ENCODE measurements around the gene MOGAT1. TPM values are rescaled to one million over a fixed set of nuclear protein-coding genes. Genes with fewer than 3 reads are reported as not detected.

The MOGAT1 gene
- total and polyA plus RNA-seq, 2 of the 8 experiments (the other 6 are each of a cell fraction or from before 2014, with no cell fraction given): 0.11 to 0.67 TPM

DNA sequence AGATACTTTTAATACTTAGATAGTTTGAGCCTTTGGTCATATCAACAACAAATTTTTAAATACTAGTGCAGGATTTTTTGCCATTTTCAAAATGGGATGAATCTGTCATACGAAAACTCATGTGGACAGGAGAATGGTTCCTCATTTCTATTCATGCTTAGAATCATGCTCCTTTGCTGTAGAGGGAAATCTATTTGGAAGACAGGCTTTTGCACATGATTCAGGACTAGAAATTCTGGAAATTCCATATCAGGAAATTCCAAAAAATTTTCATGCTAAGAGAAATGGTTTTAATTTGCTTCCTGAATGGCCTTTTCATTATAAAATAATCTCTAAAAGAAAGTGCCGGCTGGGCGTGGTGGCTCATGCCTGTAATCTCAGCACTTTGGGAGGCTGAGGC, 39.3 kb downstream of the MOGAT1 start (continued):
- TF ChIP-seq NRF1 (IDR thresholded peaks at IDR 0.05; ENCODE audit: low read depth, low read length) (no peak), SUZ12 (IDR thresholded peaks at IDR 0.05; ENCODE audit: low read length) (no peak), CBX5 (IDR thresholded peaks at IDR 0.05; ENCODE audit: low read depth, low read length) (no peak)
